SIG-M5 (cell line): ENCODE results near the gene FLVCR2.

Source experiments
- DNase-seq: peaks from one replicate; lab custom pipeline; 2025; lab: John Stamatoyannopoulos, UW

FLVCR2 gene

GRCh38 chr14:75630695-75631452 is 52.5 kb downstream of the FLVCR2 start:
- DNase-seq, result no peak

- no peak for DNase-seq
Measured at GRCh38 chr14:75631453-75631831, 53.0 kb downstream of the FLVCR2 start.

GRCh38 chr14:75634848-75635247 is 56.4 kb downstream of the FLVCR2 start:
- DNase-seq, result no peak

- no peak for DNase-seq
Measured at GRCh38 chr14:75636100-75636692, 57.8 kb downstream of the FLVCR2 start.

- DNase-seq, result no peak
Measured at GRCh38 chr14:75640876-75641275, 62.5 kb downstream of the FLVCR2 start.

GRCh38 chr14:75643985-75644384 is 65.6 kb downstream of the FLVCR2 start:
- no peak for DNase-seq

- DNase-seq, result no peak
Measured at GRCh38 chr14:75645056-75645455, 66.6 kb downstream of the FLVCR2 start.

- DNase-seq, result no peak
Measured at GRCh38 chr14:75646762-75647161, 68.3 kb downstream of the FLVCR2 start.

- DNase-seq, result no peak
Measured at GRCh38 chr14:75647640-75648039, 69.2 kb downstream of the FLVCR2 start.

- no peak for DNase-seq
Measured at GRCh38 chr14:75648066-75648838, 69.8 kb downstream of the FLVCR2 start.

- no peak for DNase-seq
Measured at GRCh38 chr14:75649337-75649736, 70.9 kb downstream of the FLVCR2 start.

- no peak for DNase-seq
Measured at GRCh38 chr14:75649773-75650172, 71.4 kb downstream of the FLVCR2 start.

GRCh38 chr14:75650253-75651058 is 72.0 kb downstream of the FLVCR2 start:
- no peak for DNase-seq

GRCh38 chr14:75653563-75653962 is 75.1 kb downstream of the FLVCR2 start:
- DNase-seq, result no peak

- DNase-seq, result no peak
Measured at GRCh38 chr14:75654127-75654732, 75.8 kb downstream of the FLVCR2 start.

GRCh38 chr14:75655235-75655634 is 76.8 kb downstream of the FLVCR2 start:
- DNase-seq, result no peak

GRCh38 chr14:75657331-75657730 is 78.9 kb downstream of the FLVCR2 start:
- no peak for DNase-seq

- no peak for DNase-seq
Measured at GRCh38 chr14:75658957-75659356, 80.5 kb downstream of the FLVCR2 start.

GRCh38 chr14:75660238-75660629 is 81.8 kb downstream of the FLVCR2 start:
- no peak for DNase-seq

- DNase-seq, result peak; percentile 84
Measured at GRCh38 chr14:75660630-75661498, 82.4 kb downstream of the FLVCR2 start, which contains the start of the genes ERG28 and TTLL5. ERG28 (minus strand) TSS chr14:75660876; CDS start chr14:75657502, 3,374 bp downstream. TTLL5 (plus strand) TSS chr14:75661246; CDS start chr14:75663150, 1,904 bp downstream.

- DNase-seq, result no peak
Measured at GRCh38 chr14:75661499-75661814, 83.0 kb downstream of the FLVCR2 start.
